ENCODE results near the gene ROGDI.

Gene ROGDI

DNA sequence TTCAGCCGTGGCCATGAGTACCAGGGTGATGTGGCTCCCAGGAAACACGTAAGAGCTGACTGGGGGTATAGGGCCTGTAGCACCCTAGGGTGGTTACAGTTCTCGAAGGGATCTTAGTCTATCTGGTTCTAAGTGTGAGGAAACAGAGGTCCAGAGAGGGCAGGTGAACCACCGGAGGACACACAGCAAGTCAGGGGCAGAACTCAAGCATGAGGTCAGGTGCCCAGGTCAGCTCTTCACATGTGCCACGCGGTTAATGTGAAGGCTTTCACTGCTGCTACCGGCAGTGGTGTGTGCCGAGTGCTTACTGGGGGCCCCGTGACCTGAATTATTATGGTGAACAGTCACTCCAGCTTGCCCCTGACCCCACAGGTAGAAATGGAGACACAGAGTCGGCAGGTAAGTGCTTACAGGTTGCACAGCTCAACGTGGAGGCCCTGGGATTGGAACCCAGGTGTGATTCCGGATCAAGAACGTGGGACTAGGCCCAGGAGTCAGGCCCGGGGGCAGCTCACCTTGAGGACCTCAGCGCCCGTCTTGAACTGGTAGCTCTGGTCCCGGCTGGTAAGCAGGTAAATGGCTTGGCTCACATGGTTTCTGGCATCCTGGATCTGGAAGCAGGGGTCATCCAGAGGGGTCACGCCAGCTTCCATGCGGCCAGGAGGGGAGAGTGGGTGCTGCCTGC is 3.1 kb downstream of the ROGDI start:
- DNase-seq (ENCODE audit: extremely low read depth, low read depth), result no peak
- no peak overlapping the region for H3K4me3 ChIP-seq (replicated peaks; ENCODE audit: low read depth, low read length)
- TF ChIP-seq, protein P1, sequence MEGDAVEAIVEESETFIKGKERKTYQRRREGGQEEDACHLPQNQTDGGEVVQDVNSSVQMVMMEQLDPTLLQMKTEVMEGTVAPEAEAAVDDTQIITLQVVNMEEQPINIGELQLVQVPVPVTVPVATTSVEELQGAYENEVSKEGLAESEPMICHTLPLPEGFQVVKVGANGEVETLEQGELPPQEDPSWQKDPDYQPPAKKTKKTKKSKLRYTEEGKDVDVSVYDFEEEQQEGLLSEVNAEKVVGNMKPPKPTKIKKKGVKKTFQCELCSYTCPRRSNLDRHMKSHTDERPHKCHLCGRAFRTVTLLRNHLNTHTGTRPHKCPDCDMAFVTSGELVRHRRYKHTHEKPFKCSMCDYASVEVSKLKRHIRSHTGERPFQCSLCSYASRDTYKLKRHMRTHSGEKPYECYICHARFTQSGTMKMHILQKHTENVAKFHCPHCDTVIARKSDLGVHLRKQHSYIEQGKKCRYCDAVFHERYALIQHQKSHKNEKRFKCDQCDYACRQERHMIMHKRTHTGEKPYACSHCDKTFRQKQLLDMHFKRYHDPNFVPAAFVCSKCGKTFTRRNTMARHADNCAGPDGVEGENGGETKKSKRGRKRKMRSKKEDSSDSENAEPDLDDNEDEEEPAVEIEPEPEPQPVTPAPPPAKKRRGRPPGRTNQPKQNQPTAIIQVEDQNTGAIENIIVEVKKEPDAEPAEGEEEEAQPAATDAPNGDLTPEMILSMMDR (IDR thresholded peaks at IDR 0.05; ENCODE audit: low read depth, low read length, missing control alignments), result no peak

DNA sequence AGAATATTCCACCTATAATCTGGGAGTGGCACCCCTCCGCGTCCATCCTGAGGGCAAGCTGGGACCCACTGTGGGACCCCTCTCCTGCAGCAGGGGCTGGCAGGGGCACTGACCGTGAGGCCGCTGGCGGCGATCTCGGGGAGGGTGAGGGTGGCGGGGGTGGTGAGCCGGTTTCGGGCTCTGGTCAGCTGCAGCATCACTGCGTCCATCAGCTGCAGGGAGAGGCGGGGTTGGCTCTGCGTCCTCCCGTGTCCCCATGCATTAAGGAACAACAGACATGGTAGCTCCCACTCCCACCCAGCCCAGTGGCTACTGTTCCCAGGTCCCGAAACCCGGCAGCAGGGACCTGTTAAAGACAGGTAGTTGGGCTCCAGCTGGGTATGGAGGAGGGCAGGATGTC is 4.0 kb downstream of the ROGDI start:
- TF ChIP-seq, protein P1 (IDR thresholded peaks at IDR 0.05; ENCODE audit: low read depth, low read length, missing control alignments), result no peak
- no peak overlapping the region for H3K4me3 ChIP-seq (replicated peaks; ENCODE audit: low read depth, low read length)
- DNase-seq (ENCODE audit: extremely low read depth, low read depth), result no peak

DNA sequence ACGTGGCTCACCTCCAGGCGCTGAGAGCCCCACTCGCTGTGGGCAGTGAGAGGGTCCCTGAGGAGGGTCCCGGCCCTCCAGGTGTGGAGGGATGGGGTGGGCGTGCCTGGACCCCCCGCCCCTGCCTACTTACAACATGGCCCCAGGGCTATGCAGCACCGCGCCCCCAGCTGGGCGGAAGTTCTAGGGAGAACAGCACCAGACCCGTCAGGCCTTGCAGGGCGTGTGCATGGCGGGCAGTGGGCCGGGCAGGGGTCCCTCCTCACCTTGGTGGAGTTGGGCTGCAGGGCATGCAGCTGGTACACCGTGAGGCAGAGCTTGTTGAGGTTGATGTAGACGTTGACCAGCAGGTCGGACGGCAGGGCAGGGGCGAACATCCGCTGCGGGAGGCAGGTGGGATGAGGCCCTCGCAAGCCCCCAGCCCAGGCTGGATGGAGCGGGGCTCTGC is 4.6 kb downstream of the ROGDI start:
- DNase-seq (ENCODE audit: extremely low read depth, low read depth), result no peak
- TF ChIP-seq, protein P1 (IDR thresholded peaks at IDR 0.05; ENCODE audit: low read depth, low read length, missing control alignments), result no peak
- no peak overlapping the region for H3K4me3 ChIP-seq (replicated peaks; ENCODE audit: low read depth, low read length)

DNA sequence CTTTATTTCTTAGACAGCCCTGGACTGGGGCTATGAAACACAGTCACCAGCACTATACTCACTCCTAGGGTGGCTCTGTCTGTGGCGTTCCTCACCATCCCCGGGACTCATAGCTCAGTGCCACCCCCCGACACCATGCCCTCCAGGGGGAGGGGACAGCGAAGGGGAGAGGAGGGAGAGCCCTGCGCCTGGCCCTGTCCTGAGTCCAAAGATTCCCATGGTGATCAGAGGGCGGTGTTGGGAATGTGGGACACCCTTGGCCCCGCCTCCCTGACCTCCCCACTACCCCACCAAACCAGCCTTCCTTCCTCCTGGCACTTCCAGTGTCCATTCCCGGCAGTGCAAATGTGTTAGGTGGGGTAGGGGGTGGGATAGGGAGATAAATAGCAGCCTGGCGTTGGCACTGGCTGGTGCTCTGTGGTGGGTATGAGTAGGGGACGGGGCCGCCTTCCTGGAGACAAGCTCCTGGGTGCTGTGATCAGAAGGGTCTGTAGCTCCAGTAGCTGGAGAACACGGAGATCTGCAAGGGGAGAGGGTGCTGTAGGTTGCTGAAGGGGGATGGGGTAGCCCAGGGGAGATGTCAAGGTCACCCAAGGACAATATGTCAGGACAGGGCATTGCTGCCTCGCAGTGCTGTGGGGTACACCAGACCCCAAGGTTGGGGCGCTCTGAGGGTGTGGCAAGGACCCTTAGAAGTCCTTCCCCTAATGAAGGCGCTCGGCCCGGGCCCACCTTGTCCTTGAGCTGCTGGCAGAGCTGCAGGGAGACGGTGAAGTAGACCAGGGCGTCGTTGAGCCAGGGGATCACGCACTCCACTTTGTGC is 5.2 kb downstream of the ROGDI start:
- TF ChIP-seq, protein P1 (IDR thresholded peaks at IDR 0.05; ENCODE audit: low read depth, low read length, missing control alignments), result no peak
- DNase-seq (ENCODE audit: extremely low read depth, low read depth), result no peak
- no peak overlapping the region for H3K4me3 ChIP-seq (replicated peaks; ENCODE audit: low read depth, low read length)

DNA sequence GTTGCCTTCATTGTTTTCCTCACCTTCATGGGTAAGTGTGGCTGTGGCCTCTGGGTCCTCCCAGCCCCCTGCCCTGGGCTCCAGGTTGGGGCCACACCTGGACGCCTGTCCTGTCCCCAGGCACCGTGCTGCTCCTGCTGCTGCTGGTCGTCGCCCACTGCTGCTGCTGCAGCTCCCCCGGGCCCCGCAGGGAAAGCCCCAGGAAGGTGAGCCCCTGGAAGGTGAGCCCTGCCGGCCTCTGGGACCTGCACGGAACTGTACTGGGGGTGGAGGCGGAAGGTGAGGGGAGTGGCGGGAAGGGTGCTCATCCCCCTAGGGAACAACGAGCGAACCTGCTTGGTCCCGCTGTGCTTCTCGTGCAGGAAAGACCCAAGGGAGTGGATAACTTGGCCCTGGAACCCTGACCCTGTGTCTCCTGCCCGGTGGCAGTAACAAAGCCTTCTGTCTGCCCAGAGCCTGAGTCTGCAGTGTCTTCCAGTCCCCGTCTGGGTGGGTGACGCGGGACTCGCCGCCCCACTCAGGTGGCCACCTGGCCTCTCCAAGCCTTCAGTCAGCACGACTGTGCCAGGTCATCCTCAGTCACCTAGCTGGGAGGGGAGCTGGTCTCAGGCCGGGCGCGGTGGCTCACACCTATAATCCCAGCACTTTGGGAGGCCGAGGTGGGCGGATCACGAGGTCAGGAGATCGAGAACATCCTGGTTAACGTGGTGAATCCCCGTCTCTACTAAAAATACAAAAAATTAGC is 6.4 kb downstream of the ROGDI start:
- TF ChIP-seq, protein P1 (IDR thresholded peaks at IDR 0.05; ENCODE audit: low read depth, low read length, missing control alignments), result no peak
- H3K4me3 ChIP-seq (replicated peaks; ENCODE audit: low read depth, low read length), result no peak overlapping the region
- DNase-seq (ENCODE audit: extremely low read depth, low read depth), result no peak

DNA sequence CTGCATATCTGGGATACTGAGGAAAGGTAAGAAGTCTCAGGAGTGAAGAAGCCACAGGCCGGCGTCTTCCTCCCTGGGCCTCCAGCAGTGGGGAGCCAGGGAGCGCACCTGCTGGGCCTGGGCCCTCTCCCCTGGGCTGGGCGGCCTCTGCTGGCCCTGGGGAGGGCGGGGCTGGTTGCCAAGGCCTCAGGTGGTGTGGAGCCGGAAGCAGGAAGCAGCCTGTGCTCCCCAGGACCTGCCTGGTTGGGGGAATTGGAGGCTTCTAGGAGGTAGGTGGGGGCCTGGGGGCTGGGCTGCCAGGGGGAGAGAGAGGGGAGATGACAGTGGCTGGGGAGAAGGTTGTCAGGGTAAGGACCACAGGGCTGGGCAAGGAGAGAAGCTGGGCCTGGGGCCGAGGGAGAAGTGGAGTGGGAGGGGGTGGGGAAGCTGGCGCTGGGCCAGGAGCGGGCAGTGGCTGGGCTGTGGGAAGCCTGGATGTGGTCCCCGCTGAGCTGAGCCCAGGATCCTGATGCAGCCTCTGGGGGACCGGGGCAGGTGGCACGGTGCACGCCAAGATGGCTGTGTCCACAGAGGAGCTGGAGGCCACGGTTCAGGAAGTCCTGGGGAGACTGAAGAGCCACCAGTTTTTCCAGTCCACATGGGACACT is 7.1 kb downstream of the ROGDI start, which contains the start of gene SMIM22:
TSS of gene SMIM22 (plus strand) at position 189 of the 647 bp plus-strand sequence. CDS start at position 555, 366 bp downstream.
- no peak within 1 kb of the TSS for H3K4me3 ChIP-seq (replicated peaks; ENCODE audit: low read depth, low read length)
- TF ChIP-seq, protein P1 (IDR thresholded peaks at IDR 0.05; ENCODE audit: low read depth, low read length, missing control alignments), result no peak
- no peak for DNase-seq (ENCODE audit: extremely low read depth, low read depth)
